Endothelial cell of umbilical vein (primary cell): Measurements from ENCODE around the gene CCDC187. TPM values are rescaled to one million over a fixed set of nuclear protein-coding genes. Genes with fewer than 3 reads are reported as not detected.

ENCODE experiments used
- BruUV-seq: library from RNA; stranded (reverse); fragments of 400-500 nt; replicated peaks from 2 replicates; lab custom pipeline; 2021; lab: Mats Ljungman, UMichigan
- CTCF ChIA-PET: fragments of 300-600, 350-600 bp; sonication (Branson Sonifier 250); formaldehyde crosslinking; loops from one replicate; lab custom pipeline; 2021; ENCODE audit warnings: antibody characterized with exemption, inconsistent platforms; lab: Charles Lee
- POLR2A ChIA-PET: fragments of 300-600, 350-600 bp; sonication (Branson Sonifier 250); formaldehyde crosslinking; loops from one replicate; lab custom pipeline; 2021; ENCODE audit warnings: antibody characterized with exemption, inconsistent platforms; lab: Charles Lee
- DNase-seq: peaks from one replicate; pipeline ENCODE4 v3.0.0-alpha.2; 2011; ENCODE audit warnings: low read depth, low spot score
- FAIRE-seq: peaks from 2 replicates; lab custom pipeline; 2011; peaks lifted over from hg19 to GRCh38; lab: Jason Lieb, UNC
- H2AFZ ChIP-seq: 2 replicates; pipeline ENCODE4 v1.6.0; 2012; ENCODE audit warnings: low read depth, low read length, control low read depth, inconsistent platforms
- H3K27ac ChIP-seq: 2 replicates; pipeline ENCODE4 v1.5.1; 2011; ENCODE audit warnings: low read depth, mild to moderate bottlenecking, control low read depth, low read length, moderate library complexity; ENCODE audit not compliant: insufficient read depth
- H3K27me3 ChIP-seq, 2 experiments: 2 replicates each; pipeline versions ENCODE4 v1.6.0 to v1.6.1; 2011; ENCODE audit warnings: low read length in 2 of 2, mixed read lengths in 1 of 2; ENCODE audit not compliant: control insufficient read depth in 2 of 2, insufficient read depth in 2 of 2
- H3K36me3 ChIP-seq, 2 experiments: 2 replicates in 1 of 2; 3 replicates in 1 of 2; pipeline ENCODE4 v1.5.1; 2011; ENCODE audit warnings: low read length in 2 of 2, mild to moderate bottlenecking in 1 of 2, moderate library complexity in 1 of 2; ENCODE audit not compliant: control insufficient read depth in 2 of 2, insufficient read depth in 2 of 2; ENCODE audit errors: extremely low read depth in 1 of 2
- H3K4me1 ChIP-seq: 3 replicates; pipeline ENCODE4 v1.5.1; 2011; ENCODE audit warnings: mild to moderate bottlenecking, low read length; ENCODE audit not compliant: control insufficient read depth, insufficient read depth; ENCODE audit errors: extremely low read depth
- H3K4me2 ChIP-seq: 2 replicates; pipeline ENCODE4 v1.6.1; 2011; ENCODE audit warnings: low read length, control low read depth, mixed read lengths; ENCODE audit not compliant: insufficient read depth
- H3K4me3 ChIP-seq, 3 experiments: fragments of 200-600 bp in 1 of 3; sonication (generic), shearing (Covaris generic) in 1 of 3; replicated peaks in 1 of 3; 2 replicates each; pipeline ENCODE4 v1.5.1; 2011 to 2016; ENCODE audit warnings: control low read depth in 3 of 3, low read length in 3 of 3, mild to moderate bottlenecking in 2 of 3, inconsistent platforms in 1 of 3, low read depth in 1 of 3, moderate library complexity in 1 of 3; ENCODE audit not compliant: insufficient read depth in 1 of 3
- H3K79me2 ChIP-seq: 2 replicates; pipeline ENCODE4 v1.6.0; 2012; ENCODE audit warnings: low read length, inconsistent platforms; ENCODE audit not compliant: control insufficient read depth, insufficient read depth
- H3K9ac ChIP-seq: replicated peaks from 2 replicates; pipeline ENCODE3; 2011; ENCODE audit warnings: low read length, control low read depth; ENCODE audit not compliant: insufficient read depth; ENCODE audit errors: extremely low read depth
- H3K9me1 ChIP-seq: replicated peaks from 3 replicates; pipeline ENCODE4 v1.6.0; 2011; ENCODE audit warnings: mild to moderate bottlenecking, low read length; ENCODE audit not compliant: control insufficient read depth, insufficient read depth; ENCODE audit errors: extremely low read depth
- H3K9me3 ChIP-seq: replicated peaks from 2 replicates; pipeline ENCODE4 v1.5.1; 2012; ENCODE audit warnings: low read length, inconsistent platforms; ENCODE audit not compliant: control insufficient read depth, insufficient read depth
- H4K20me1 ChIP-seq: replicated peaks from 2 replicates; pipeline ENCODE3; 2011; ENCODE audit warnings: mild to moderate bottlenecking, low read length; ENCODE audit not compliant: control insufficient read depth, insufficient read depth; ENCODE audit errors: extremely low read depth
- GATA2 ChIP-seq: IDR thresholded peaks from 2 replicates; pipeline ENCODE4 v1.7.0; 2011; ENCODE audit warnings: low read depth, mild to moderate bottlenecking, moderate library complexity, mixed read lengths, low read length; ENCODE audit not compliant: insufficient read length, insufficient read depth
- MAX ChIP-seq: IDR thresholded peaks from 2 replicates; pipeline ENCODE4 v1.6.1; 2011; ENCODE audit not compliant: insufficient read depth, insufficient read length
- POLR2AphosphoS5 ChIP-seq: IDR thresholded peaks from 2 replicates; pipeline ENCODE4 v1.6.1; 2012; ENCODE audit warnings: low read depth, mild to moderate bottlenecking, control low read depth, low read length, moderate library complexity; ENCODE audit not compliant: insufficient read depth
- dilution Hi-C: fragments of 300-500 bp; cut with MboI; formaldehyde crosslinking; loops from one replicate; pipeline ENCODE4 v1.15.0; 2019; ENCODE audit warnings: low sequenced_read_pairs; ENCODE audit not compliant: extremely low pct_ligation_motif_present
- intact Hi-C: fragments of 100-400 bp; cut with micrococcal nuclease; formaldehyde crosslinking; loops from one replicate; pipeline ENCODE4 v1.10.0; 2022
- polyA plus RNA-seq, 4 experiments: library from polyadenylated mRNA; depleted of rRNA in 3 of 4; stranded (reverse) in 3 of 4; unstranded in 1 of 4; fragments of >200 nt; gene quantifications; 2 replicates each; pipeline versions ENCODE4 v1.2.1 to v1.2.3, GENCODE V29; 2011 to 2012; ENCODE audit warnings: missing spikeins in 1 of 4
- total RNA-seq: library from RNA; stranded (reverse); gene quantifications from 2 replicates; pipeline ENCODE4 v1.2.3, GENCODE V29; 2021

CCDC187 gene
- total and polyA plus RNA-seq, 2 donors (not counting 3 experiments of a cell fraction or from before 2014, with no cell fraction given), result not detected

- no peak overlapping the region for H3K9ac ChIP-seq
- TF ChIP-seq GATA2 (no peak), POLR2AphosphoS5 (no peak), MAX (no peak)
- intact Hi-C loops, result no loop called here
- ChIA-PET POLR2A (no interaction called here), CTCF (interaction anchor here (1.0 kb wide), 1 partner anchor 74 kb away, joined by 3 read pairs; no protein-coding TSS in a partner anchor)
- no peak for DNase-seq
- no peak for FAIRE-seq
- no peak overlapping the region for H3K4me2 ChIP-seq
- H3K9me1 ChIP-seq, result no peaks in the 10 kb centered on the region
- dilution Hi-C loops, result no loop called here
- no peaks in the 10 kb centered on the region for H3K4me1 ChIP-seq
- peaks cover 16% of the 10 kb centered on the region for H3K79me2 ChIP-seq
- no peak overlapping the region for H2AFZ ChIP-seq
- H4K20me1 ChIP-seq, result no peaks in the 10 kb centered on the region
- no peaks in the 10 kb centered on the region for H3K9me3 ChIP-seq
- no TSS peak for BruUV-seq
- H3K4me3 ChIP-seq, result no peak overlapping the region
- no peaks in the 10 kb centered on the region for H3K27me3 ChIP-seq
- H3K36me3 ChIP-seq, result peaks cover 5 to 33% of the 10 kb centered on the region in 2 experiments
- H3K27ac ChIP-seq, result no peak overlapping the region
These were observed 31.6 kb upstream of the CCDC187 start for GRCh38 chr9:136335296-136336155.

- Histone ChIP-seq H3K4me3 (no peak overlapping the region), H4K20me1 (no peaks in the 10 kb centered on the region), H3K27me3 (no peaks in the 10 kb centered on the region), H2AFZ (no peak overlapping the region), H3K4me1 (no peaks in the 10 kb centered on the region), H3K27ac (no peak overlapping the region), H3K79me2 (peaks cover 23% of the 10 kb centered on the region), H3K9ac (no peak overlapping the region), H3K9me1 (no peaks in the 10 kb centered on the region), H3K9me3 (no peaks in the 10 kb centered on the region), H3K4me2 (no peak overlapping the region), H3K36me3 (peaks cover 2 to 29% of the 10 kb centered on the region in 2 experiments)
- ChIA-PET POLR2A (no interaction called here), CTCF (no interaction called here)
- intact Hi-C loops, result no loop called here
- no peak for FAIRE-seq
- no peak for TF ChIP-seq POLR2AphosphoS5
- DNase-seq, result no peak
- no TSS peak for BruUV-seq
- dilution Hi-C loops, result no loop called here
These were observed 30.6 kb upstream of the CCDC187 start for GRCh38 chr9:136334541-136334940.
